Measurements from ENCODE around the gene FAM78B.

Gene FAM78B

GRCh38 chr1:166029196-166029945 lies 137.4 kb downstream of the FAM78B start:
- TF ChIP-seq CTCF (IDR thresholded peaks at IDR 0.05; ENCODE audit: insufficient read depth, low read depth, low read length, missing control alignments), result no peak
- H3K4me3 ChIP-seq (ENCODE audit: low read depth, low read length), result no peak overlapping the region
- DNase-seq (ENCODE audit: low read depth), result no peak

GRCh38 chr1:166026555-166026954 lies 140.2 kb downstream of the FAM78B start:
- DNase-seq (ENCODE audit: low read depth), result no peak
- no peak overlapping the region for H3K4me3 ChIP-seq (ENCODE audit: low read depth, low read length)
- no peak for TF ChIP-seq CTCF (IDR thresholded peaks at IDR 0.05; ENCODE audit: insufficient read depth, low read depth, low read length, missing control alignments)

- H3K4me3 ChIP-seq (ENCODE audit: low read depth, low read length), result no peak overlapping the region
- DNase-seq (ENCODE audit: low read depth), result no peak
- TF ChIP-seq CTCF (IDR thresholded peaks at IDR 0.05; ENCODE audit: insufficient read depth, low read depth, low read length, missing control alignments), result no peak
Measured at GRCh38 chr1:166026143-166026542, 140.7 kb downstream of the FAM78B start.

- DNase-seq (ENCODE audit: low read depth), result no peak
- no peak for TF ChIP-seq CTCF (IDR thresholded peaks at IDR 0.05; ENCODE audit: insufficient read depth, low read depth, low read length, missing control alignments)
- no peak overlapping the region for H3K4me3 ChIP-seq (ENCODE audit: low read depth, low read length)
Measured at GRCh38 chr1:166020210-166020609, 146.6 kb downstream of the FAM78B start.

Data from GM12865 (cell line).